ENCODE results near the gene TSPAN6. TPM values are rescaled to one million over a fixed set of nuclear protein-coding genes. Genes with fewer than 3 reads are reported as not detected.
A peak's percentile ranks its signal among the peaks of the same experiment; 100 is the strongest.

The TSPAN6 gene
- total and polyA plus RNA-seq, 10 of the 15 experiments (the other 5 are each of a cell fraction or from before 2014, with no cell fraction given): 0.04 to 0.23 (median 0.08) TPM; not detected in 5

- FAIRE-seq (peak; percentile 89), ATAC-seq (peak; percentile 93), DNase-seq (ENCODE audit: low read depth, low spot score) (peak; percentile 66)
- RAD21 ChIA-PET (ENCODE audit: unreplicated experiment): no interaction called here
- Histone ChIP-seq H3K27me3 (replicated peaks in 1 of 2; ENCODE audit: control insufficient read depth in 2 of 2, insufficient read depth in 2 of 2, low read length in 1 of 2) (no peaks in the 10 kb centered on the region), H2AFZ (ENCODE audit: control insufficient read depth, low read depth, low read length) (no peak overlapping the region), H3K9me3 (replicated peaks; ENCODE audit: control insufficient read depth, insufficient read depth, low read length) (no peaks in the 10 kb centered on the region; the same call in 2 of the 3 replicates), H3K9ac (ENCODE audit: control insufficient read depth, insufficient read depth, low read length) (no peak overlapping the region), H4K20me1 (ENCODE audit: control insufficient read depth, insufficient read depth) (no peaks in the 10 kb centered on the region), H3K4me2 (ENCODE audit: control insufficient read depth, insufficient read depth) (no peak overlapping the region), H3K79me2 (ENCODE audit: control insufficient read depth, insufficient read depth, low read length) (no peaks in the 10 kb centered on the region), H3K36me3 (ENCODE audit: control insufficient read depth in 2 of 2, insufficient read depth in 2 of 2, low read length in 1 of 2) (no peaks in the 10 kb centered on the region), H3K27ac (ENCODE audit: control insufficient read depth, insufficient read depth) (no peak overlapping the region), H3K4me3 (no peak overlapping the region), H3K4me1 (ENCODE audit: control insufficient read depth, insufficient read depth, low read length) (peaks cover 5% of the 10 kb centered on the region; the same call in 1 of the 2 replicates)
- POLR2A ChIA-PET: no interaction called here
- CTCF ChIA-PET: no interaction called here
- SMC1A ChIA-PET (ENCODE audit: uncharacterized antibody, unreplicated experiment): interaction anchor here (1.0 kb wide), 1 partner anchor 17 kb away, joined by 3 read pairs; no protein-coding TSS in a partner anchor
- in situ Hi-C loops (cut with MboI) (no loop called here), intact Hi-C loops (cut with micrococcal nuclease; ENCODE audit: unreplicated experiment) (no loop called here)
- BruUV-seq (replicated peaks): no TSS peak
- 2% methylated on average over 5 of the region's 5 CpGs for WGBS (ENCODE audit: insufficient coverage, insufficient replicate concordance, low lambda C conversion rate, missing lambda C conversion rate)
- TF ChIP-seq MYB (IDR thresholded peaks at IDR 0.05; ENCODE audit: borderline replicate concordance, low read depth, low read length): no peak
- no peak for TF ChIP-seq CHD4 (IDR thresholded peaks at IDR 0.05)
- TF ChIP-seq BACH1 (IDR thresholded peaks at IDR 0.05; ENCODE audit: borderline replicate concordance): no peak
- TF ChIP-seq RUNX3 (IDR thresholded peaks at IDR 0.05; ENCODE audit: low read length): peak; percentile 100
- TF ChIP-seq YY1 (IDR thresholded peaks at IDR 0.05; ENCODE audit: low read depth, low read length): no peak
- TF ChIP-seq PKNOX1 (IDR thresholded peaks at IDR 0.05): no peak
- TF ChIP-seq KLF5 (IDR thresholded peaks at IDR 0.05; ENCODE audit: partially characterized antibody): no peak
- TF ChIP-seq HDAC2 (IDR thresholded peaks at IDR 0.05): no peak
- no peak for TF ChIP-seq NFXL1 (IDR thresholded peaks at IDR 0.05; ENCODE audit: borderline replicate concordance)
- TF ChIP-seq ZSCAN29 (IDR thresholded peaks at IDR 0.05): no peak
- TF ChIP-seq SIX5 (IDR thresholded peaks at IDR 0.05; ENCODE audit: low read depth, low read length, severe bottlenecking): no peak
- no peak for TF ChIP-seq RELA (IDR thresholded peaks at IDR 0.05; ENCODE audit: borderline replicate concordance, partially characterized antibody)
- no peak for TF ChIP-seq SMAD1 (IDR thresholded peaks at IDR 0.05; ENCODE audit: low read depth, partially characterized antibody)
- no peak for TF ChIP-seq MYC (IDR thresholded peaks at IDR 0.05; ENCODE audit: insufficient read depth, insufficient read length, insufficient replicate concordance, low read length, severe bottlenecking)
- TF ChIP-seq CREM (IDR thresholded peaks at IDR 0.05; ENCODE audit: low read depth): peak; percentile 68
- no peak for TF ChIP-seq RB1 (IDR thresholded peaks at IDR 0.05; ENCODE audit: borderline replicate concordance)
- no peak for TF ChIP-seq TCF3 (IDR thresholded peaks at IDR 0.05; ENCODE audit: borderline replicate concordance, insufficient read depth, low read depth, low read length)
- TF ChIP-seq GABPA (IDR thresholded peaks at IDR 0.05; ENCODE audit: low read depth): peak; percentile 70
- no peak for TF ChIP-seq HCFC1 (IDR thresholded peaks at IDR 0.05; ENCODE audit: low read length)
- no peak for TF ChIP-seq CEBPB (IDR thresholded peaks at IDR 0.05; ENCODE audit: borderline replicate concordance in 1 of 2, low read depth in 2 of 2, low read length in 2 of 2)
- TF ChIP-seq BRCA1 (IDR thresholded peaks at IDR 0.05; ENCODE audit: low read depth, low read length): no peak
- no peak for TF ChIP-seq LARP7 (IDR thresholded peaks at IDR 0.05)
- peak; percentile 76 for TF ChIP-seq BCL11A (IDR thresholded peaks at IDR 0.05; ENCODE audit: low read depth, low read length)
- peak; percentile 81; the same call in 1 of the 2 replicates for TF ChIP-seq TBL1XR1 (IDR thresholded peaks at IDR 0.05; ENCODE audit: low read depth, low read length)
- TF ChIP-seq ELK1 (IDR thresholded peaks at IDR 0.05; ENCODE audit: low read depth, low read length): no peak
Observed at GRCh38 chrX:100625985-100626491, 10.6 kb downstream of the TSPAN6 start.
